Measurements from ENCODE around the gene BST2. TPM values are rescaled to one million over a fixed set of nuclear protein-coding genes. Genes with fewer than 3 reads are reported as not detected.
A peak's percentile ranks its signal among the peaks of the same experiment; 100 is the strongest.

BST2 gene
- polyA plus RNA-seq, 1 donor (not counting 4 experiments of a cell fraction or from before 2014, with no cell fraction given): 4.4 TPM

- H3K4me2 ChIP-seq (ENCODE audit: control insufficient read depth, extremely low read depth, insufficient read depth, low read depth, low read length): no peak overlapping the region
- no peak for TF ChIP-seq EZH2 (IDR thresholded peaks at IDR 0.05; ENCODE audit: low read length)
- no peak for TF ChIP-seq CTCF (optimal IDR thresholded peaks at IDR 0.05 in 1 of 3, IDR thresholded peaks at IDR 0.05 in 1 of 3, conservative IDR thresholded peaks at IDR 0.05 in 1 of 3; ENCODE audit: extremely low read depth in 1 of 3, insufficient read depth in 2 of 3, low read length in 3 of 3)
Measured at GRCh38 chr19:17445526-17446165, 40.2 kb upstream of the BST2 start.

DNA sequence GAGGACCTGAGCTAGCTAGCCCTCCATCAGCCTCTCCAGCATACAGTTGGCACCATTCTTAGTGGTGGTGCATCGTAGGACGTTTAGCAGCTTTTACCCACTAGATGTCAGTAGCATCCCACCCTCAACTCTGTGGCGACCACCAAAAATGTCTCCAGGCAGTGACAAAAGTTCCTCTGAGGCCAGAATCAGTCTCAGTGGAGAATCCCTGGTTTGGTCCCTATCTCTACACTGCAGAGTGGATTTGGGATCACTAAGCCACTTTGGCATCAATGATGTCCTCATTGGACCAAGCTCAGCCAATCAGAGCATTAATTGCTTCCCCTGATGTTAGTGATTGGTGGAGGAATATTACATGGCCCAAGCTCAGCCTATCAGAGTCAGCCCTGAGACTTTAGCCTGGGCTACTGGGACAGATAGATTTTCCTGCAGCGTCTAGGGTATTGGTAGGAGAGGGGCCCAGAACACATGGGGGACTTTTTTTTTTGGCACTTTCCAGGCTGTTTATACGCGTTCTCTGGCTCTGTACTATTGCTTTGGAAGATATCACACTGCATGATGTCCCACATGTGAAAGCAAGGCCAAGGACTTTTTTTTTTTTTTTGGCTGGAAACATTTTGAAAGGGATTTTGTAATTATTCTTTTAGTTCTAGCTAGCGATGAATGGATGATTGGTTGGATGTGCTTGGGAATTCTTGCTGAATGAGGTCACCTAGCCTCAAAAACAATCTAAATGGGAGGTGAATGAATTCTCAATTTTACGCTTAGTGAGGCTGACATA lies 36.0 kb upstream of the BST2 start:
- Histone ChIP-seq H3K27ac (ENCODE audit: control insufficient read depth, insufficient read depth, low read length) (no peak overlapping the region), H3K4me2 (ENCODE audit: control insufficient read depth, extremely low read depth, insufficient read depth, low read depth, low read length) (peak overlapping the region; percentile 29), H3K27me3 (ENCODE audit: control insufficient read depth, extremely low read depth, insufficient read depth, low read length) (no peaks in the 10 kb centered on the region), H3K9me3 (ENCODE audit: control insufficient read depth, low read depth, low read length) (no peaks in the 10 kb centered on the region), H3K79me2 (ENCODE audit: control insufficient read depth, insufficient read depth, low read length) (no peaks in the 10 kb centered on the region), H3K9ac (ENCODE audit: control insufficient read depth, extremely low read depth, insufficient read depth, low read length) (no peak overlapping the region), H4K20me1 (ENCODE audit: control insufficient read depth, extremely low read depth, insufficient read depth, low read length) (no peaks in the 10 kb centered on the region), H3K4me1 (ENCODE audit: control insufficient read depth, extremely low read depth, insufficient read depth, low read length) (peaks cover 10% of the 10 kb centered on the region), H3K9me1 (ENCODE audit: control insufficient read depth, extremely low read depth, insufficient read depth, low read length) (no peaks in the 10 kb centered on the region), H3K36me3 (ENCODE audit: control insufficient read depth in 2 of 2, extremely low read depth in 1 of 2, insufficient read depth in 2 of 2, low read length in 2 of 2) (no peaks in the 10 kb centered on the region), H2AFZ (ENCODE audit: control insufficient read depth, low read length) (no peak overlapping the region), H3K4me3 (ENCODE audit: control insufficient read depth in 2 of 3, extremely low read depth in 1 of 3, insufficient read depth in 2 of 3, low read depth in 1 of 3, low read length in 3 of 3) (no peak overlapping the region)
- TF ChIP-seq EZH2 (IDR thresholded peaks at IDR 0.05; ENCODE audit: low read length): no peak
- TF ChIP-seq CTCF (optimal IDR thresholded peaks at IDR 0.05 in 1 of 3, IDR thresholded peaks at IDR 0.05 in 1 of 3, conservative IDR thresholded peaks at IDR 0.05 in 1 of 3; ENCODE audit: extremely low read depth in 1 of 3, insufficient read depth in 2 of 3, low read length in 3 of 3): peak; percentile 52 to 84 (median 58)
- dilution Hi-C loops (cut with MboI; ENCODE audit: extremely low pct_ligation_motif_present, low sequenced_read_pairs): no loop called here
- DNase-seq (ENCODE audit: low read depth, low spot score) (no peak), FAIRE-seq (peak; percentile 83)

More at GRCh38 chr19:17445526-17446165, 40.2 kb upstream of the BST2 start:
- Histone ChIP-seq H3K9me1 (ENCODE audit: control insufficient read depth, extremely low read depth, insufficient read depth, low read length) (no peaks in the 10 kb centered on the region), H3K27me3 (ENCODE audit: control insufficient read depth, extremely low read depth, insufficient read depth, low read length) (peaks cover 12% of the 10 kb centered on the region), H3K9me3 (ENCODE audit: control insufficient read depth, low read depth, low read length) (no peaks in the 10 kb centered on the region), H4K20me1 (ENCODE audit: control insufficient read depth, extremely low read depth, insufficient read depth, low read length) (no peaks in the 10 kb centered on the region), H3K79me2 (ENCODE audit: control insufficient read depth, insufficient read depth, low read length) (no peaks in the 10 kb centered on the region), H3K4me1 (ENCODE audit: control insufficient read depth, extremely low read depth, insufficient read depth, low read length) (peaks cover 12% of the 10 kb centered on the region), H3K36me3 (ENCODE audit: control insufficient read depth in 2 of 2, extremely low read depth in 1 of 2, insufficient read depth in 2 of 2, low read length in 2 of 2) (no peaks in the 10 kb centered on the region), H2AFZ (ENCODE audit: control insufficient read depth, low read length) (no peak overlapping the region), H3K4me3 (ENCODE audit: control insufficient read depth in 2 of 3, extremely low read depth in 1 of 3, insufficient read depth in 2 of 3, low read depth in 1 of 3, low read length in 3 of 3) (no peak overlapping the region), H3K27ac (ENCODE audit: control insufficient read depth, insufficient read depth, low read length) (no peak overlapping the region), H3K9ac (ENCODE audit: control insufficient read depth, extremely low read depth, insufficient read depth, low read length) (no peak overlapping the region)
- dilution Hi-C loops (cut with MboI; ENCODE audit: extremely low pct_ligation_motif_present, low sequenced_read_pairs): no loop called here
- FAIRE-seq (no peak), DNase-seq (ENCODE audit: low read depth, low spot score) (no peak)
